HG03354 (cell line): ENCODE data around the gene DDHD1.

Experiments used
- ATAC-seq: cut with Tn5 transposase; IDR thresholded peaks from one replicate; pipeline ENCODE4 v1.9.1; 2021; ENCODE audit warnings: mild to moderate bottlenecking; ENCODE audit not compliant: unreplicated experiment, poor library complexity, severe bottlenecking

Gene DDHD1

DNA sequence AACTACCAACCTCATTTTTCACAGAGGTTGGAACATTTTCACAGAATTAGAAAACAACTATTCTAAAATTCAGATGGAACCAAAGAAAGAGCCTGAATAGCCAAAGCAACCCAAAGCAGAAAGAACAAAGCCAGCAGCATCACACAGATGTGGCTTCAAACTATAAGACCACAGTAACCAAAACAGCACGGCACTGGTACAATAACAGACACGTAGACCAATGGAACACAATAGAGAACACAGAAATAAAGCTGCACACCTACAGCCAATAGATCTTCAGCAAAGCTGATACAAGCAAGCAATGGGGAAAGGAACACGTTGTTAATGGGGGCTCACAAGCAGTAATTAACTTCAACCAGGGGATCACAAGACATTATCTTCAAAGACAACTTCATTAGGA, 114.5 kb downstream of the DDHD1 start:
- no peak for ATAC-seq

DNA sequence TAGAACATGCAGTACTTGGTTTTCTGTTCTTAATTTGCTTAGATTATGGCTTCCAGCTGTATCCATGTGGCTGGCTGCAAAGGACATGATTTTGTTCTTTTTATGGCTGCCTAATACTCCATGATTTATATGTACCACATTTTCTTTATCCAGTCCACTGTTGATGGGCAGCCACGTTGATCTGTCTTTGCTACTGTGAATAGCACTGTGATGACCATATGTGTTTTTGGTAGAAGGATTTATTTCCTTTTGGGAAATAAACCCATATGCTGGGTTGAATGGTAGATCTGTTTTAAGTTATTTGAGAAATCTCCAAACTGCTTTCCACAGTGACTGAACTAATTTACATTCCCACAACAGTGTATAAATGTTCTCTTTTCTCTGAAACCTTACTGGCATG, 116.1 kb downstream of the DDHD1 start:
- ATAC-seq = no peak

DNA sequence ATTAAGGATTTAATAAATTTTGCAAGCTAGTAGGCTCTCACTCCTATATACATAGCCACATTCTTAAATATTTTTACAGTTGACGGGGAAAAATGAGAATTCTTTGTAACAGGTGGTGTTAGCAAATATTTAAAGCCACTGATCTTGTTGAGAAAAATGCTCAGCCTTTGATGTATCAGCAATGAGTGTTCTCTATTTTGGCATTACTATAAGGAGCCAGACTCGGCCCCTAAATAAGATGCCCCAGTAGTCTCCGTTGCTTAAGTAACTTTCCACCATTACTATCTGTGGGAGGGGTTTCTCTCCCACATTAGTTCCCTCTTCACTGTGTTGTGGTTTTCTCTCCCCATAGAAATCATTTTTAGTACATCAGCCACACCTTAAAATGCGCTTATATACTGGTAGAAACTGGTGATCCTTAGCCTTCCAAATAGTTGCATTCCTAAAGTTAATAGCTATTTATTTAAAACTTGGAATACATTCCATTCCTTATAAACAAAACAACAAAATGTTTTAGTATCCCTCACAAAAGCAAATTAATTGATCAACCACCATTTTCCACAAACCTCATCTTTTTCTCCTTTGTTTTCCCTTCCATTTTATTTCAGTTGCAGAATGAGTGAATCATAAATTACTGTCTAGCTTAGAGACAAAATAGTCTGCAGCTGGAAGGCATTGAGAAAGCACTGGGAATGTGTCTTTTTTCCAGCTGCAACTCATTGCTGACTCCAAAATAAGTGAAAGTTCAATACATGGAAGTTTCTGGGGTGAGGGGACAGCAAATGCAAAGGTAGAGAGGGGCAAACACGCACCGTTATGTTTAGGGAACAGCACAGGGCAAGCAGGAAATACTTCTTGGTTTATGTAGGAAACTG, 117.5 kb downstream of the DDHD1 start:
- ATAC-seq = no peak

DNA sequence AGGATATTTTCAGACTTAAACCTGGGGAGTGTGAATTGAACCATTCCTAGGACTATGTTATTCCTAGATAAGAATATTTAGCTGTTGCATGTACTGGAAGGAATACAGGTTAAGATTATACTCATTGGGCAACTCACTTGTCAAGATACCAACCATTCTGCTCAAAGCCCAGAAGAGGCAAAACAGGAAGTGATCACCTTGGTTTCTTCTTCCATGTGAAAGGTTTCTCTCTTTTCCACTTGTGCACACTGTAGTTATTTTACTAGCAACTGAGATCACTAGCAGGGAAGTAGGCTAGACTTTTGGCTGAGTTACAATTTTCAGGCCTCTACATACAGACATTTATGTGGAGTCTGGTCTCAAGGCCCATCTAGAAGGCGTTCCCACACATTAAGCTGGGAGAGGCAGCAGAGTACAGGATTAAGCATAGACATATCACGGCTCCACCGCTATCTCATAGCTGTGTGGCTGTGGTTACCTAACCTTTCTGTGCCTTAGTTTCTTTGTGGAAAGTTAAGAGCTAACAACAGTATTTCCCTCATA, 118.4 kb downstream of the DDHD1 start:
- ATAC-seq = no peak

DNA sequence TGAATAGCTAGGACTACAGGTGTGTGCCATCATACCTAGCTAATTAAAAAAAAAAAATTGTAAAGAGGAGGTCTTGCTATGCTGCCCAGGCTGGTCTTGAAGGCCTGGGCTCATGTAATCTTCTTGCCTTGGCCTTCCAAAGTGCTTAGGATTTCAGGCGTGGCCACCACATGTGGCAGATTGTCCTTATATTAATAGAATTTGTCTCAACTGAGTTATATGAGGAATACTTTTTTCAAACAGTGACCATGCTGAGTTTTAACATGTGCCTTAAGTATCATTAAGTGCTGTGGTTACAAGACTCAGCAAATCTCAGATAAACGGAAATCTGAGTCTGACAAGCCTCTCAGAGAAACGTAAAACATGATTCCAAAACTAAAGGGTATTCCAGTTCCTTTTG, 119.1 kb downstream of the DDHD1 start:
- no peak for ATAC-seq

DNA sequence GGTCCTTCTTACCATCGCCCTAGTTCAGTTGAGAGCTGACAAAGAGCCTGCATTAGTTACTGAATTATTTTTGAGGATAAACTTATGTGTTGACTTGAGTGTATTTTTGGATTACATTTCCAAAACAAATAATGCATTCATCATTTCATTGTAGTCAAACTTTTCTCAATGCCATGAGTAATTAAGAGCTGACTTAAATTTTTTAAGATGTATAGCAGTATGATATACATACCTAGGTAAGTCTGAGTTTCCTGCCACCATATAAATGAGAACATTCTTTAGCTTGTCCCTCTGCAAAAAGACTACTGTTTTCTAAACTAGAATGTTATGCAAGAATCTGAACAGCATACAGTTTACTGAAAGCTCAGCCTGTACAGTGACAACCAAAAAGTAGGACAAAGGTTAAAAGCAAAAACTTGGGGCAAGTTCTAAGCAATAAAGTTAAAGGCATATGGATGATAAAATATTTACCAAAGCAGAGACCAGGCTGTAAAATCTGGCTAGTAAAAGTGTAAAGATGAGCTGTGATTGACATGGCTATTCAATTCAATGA, 120.2 kb downstream of the DDHD1 start:
- ATAC-seq = no peak

DNA sequence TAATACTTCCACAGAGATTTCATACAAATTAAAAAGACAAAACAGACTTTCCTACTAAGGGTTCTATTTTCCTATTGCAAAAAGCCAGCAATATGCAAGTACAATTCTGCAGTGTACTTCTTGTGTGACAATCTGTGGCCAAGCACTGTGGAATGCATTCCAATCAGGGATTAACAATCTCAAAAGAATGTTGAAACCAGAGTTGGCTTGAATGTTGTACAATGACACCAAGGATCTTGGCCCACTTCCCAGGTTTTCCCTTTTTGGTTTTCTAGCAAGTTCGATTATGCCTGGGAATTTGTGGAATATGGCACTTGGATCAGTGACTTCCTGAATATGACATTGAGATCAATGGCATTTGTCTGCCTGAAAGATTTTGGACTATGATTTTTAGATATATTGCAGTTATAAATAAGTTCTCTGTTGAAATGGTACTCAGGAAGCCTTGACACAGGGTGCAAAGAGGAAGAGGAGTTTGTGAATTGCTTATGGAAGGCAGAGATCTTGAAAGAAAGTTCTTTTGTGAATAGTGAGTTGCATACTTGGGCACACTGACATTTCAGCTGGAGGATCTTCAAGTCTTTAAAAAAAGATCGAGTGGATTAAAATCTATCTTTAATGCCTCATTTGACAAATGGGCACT, 120.8 kb downstream of the DDHD1 start:
- ATAC-seq = no peak

DNA sequence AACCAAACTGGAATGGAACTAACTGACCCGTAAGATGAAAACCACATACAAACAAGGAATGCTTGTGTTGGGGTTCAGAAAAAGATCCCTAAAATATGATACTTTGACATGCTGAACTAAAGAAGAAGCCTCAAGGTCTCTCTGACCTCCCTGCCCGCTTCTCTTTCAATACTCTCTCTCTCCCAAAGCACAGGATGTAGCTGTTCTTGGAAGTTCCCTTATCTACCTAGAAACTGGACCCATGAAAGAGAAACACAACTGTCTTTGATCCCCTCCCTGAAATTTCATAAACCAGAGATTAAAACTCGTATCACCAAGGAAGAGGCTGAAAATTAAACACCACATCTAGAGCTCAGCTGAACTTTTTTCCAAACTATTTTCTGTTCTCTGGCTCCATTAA, 125.6 kb downstream of the DDHD1 start:
- no peak for ATAC-seq

DNA sequence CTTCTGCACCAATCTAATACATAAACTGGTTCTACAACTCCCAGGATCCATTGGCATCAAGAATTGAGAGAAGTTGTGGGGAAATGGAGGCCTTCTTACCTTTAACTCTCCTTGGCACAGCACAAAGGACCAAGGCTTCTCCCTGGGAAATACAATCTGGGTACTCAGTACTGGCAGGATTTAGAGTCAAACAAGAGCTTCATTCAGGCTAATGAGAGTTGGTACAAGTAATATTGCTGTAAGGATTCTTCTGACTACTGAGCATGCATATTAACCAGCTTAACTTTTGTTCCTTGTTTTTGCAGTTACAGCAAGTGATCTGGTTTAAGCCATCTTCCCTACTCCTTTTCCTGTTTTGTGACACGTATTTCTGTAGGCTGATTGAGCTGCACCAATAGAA, 126.1 kb downstream of the DDHD1 start:
- ATAC-seq = no peak

DNA sequence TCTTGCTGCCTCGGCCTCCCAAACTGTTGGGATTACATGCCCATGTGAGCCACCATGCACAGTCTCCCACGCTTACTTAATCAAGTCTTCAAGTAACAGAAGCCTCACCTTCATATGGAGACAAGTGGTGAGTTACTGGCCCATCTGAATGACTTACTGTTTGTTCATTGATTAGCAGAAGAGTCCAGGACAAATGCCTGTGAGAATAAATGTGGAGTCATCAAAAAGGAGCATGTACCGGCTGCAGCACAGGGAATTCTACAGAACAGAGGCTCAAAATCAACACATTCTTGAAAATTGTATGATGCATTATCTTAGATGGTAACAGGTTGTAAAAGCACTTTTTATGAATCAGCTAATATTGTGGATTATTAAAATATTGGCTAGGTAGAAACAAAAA, 129.8 kb downstream of the DDHD1 start:
- ATAC-seq = no peak

DNA sequence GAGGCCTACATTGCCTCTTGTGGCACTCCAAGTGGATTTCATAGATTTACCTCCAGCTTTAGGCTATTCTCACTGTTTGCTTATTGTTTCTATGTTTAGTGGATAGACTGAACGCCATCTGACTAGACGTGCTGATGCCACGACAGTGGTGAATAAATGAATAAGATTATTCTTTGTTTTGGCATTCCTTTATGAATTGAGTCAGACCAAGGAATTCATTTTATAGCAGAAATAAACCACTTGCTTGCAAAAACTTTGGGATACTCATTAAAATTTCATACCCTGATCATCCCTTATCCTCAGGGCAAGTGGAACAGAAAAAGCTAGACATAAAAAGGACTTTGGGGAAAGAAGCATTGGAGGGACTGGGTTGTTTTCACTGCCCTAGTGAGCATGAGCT, 130.5 kb downstream of the DDHD1 start:
- ATAC-seq = no peak

DNA sequence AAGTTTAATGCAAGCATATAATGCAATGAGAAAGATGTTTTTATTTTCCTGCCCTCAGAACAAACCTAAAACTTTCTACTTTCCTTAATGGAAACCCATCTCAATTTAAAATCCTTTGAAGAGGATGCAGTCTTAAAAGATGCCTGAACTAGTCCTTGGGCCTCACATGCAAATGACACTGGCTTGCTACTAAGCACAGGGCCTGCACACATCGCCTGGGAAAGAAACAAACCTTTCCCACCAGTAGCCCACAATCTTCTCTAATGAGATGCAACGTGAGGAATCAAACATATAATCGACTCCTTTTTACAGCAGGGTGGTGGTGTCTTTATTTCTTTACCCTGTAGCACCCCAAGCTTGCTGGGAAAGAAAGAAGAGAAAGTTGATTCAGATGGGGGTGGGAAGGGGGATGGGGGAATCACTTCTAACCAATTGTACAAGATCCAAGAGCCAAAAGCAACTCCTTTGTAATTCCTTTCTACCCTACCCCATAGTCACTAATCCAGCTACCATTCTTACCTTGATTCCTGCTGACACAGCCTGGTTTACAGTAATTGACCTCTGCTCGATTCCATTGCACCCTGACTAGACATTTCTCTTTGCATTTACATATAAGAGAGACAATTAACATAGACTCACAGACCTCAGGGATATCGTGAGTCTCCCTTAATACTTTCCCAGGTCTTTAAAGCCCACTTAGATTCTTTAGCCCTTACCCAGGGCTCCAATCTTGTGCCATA, 132.8 kb downstream of the DDHD1 start:
- ATAC-seq = no peak

DNA sequence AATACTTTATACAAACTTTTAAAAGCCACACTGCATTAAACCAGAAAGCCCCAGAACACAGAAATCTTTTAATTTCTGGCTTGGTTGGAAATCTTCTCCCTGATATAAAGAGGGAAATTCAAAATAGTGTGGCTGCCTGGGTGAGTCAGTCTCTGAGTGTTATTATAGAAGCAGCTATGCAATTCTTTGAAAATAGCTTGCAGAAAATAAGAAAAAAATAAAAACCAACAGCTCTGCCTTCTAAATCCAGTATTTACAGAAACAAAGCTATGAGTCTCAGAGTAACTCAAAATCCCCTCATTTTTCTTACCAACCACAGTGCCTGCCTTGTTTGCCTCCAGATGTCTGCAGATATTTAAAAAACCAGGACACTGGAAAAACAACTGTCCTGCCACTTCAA, 133.7 kb downstream of the DDHD1 start:
- no peak for ATAC-seq

DNA sequence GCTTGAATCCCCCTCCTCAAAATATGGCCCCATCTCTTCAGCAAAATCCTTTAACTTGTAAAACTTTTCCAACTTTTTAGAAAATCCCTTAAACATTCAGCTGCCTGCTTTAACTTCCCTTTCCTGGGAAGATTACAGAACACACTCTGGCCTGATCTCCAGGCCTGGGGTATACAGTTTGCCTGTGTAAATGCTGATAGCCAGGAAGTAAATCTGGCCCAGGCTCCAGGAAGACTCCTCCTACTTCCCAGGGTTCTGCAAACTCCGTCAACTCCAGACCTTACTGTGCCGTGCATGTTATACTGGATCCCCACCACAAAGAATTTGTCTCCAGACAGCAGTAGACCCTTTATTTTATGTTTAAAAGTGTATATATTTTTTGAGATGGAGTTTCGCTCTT, 135.3 kb downstream of the DDHD1 start:
- ATAC-seq = no peak

DNA sequence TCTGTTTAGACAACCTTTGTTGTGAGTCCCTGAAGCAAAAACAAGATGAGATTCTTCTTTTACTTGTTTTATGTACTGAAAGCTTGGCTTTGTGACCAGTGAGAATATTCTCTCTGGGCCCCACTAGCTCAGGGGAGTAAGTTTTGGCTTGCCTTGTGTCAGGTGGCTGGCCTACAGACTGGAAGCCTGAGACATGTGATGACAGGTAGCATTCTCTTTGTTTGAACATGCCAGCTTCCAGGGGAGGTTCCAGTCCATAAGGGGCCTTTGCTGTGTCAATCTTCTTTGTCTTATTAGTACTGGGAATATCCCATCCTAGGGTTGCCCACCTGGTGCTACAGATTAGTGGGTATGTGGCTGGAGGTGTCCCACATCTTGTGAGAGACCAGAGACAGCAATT, 136.2 kb downstream of the DDHD1 start:
- ATAC-seq = no peak

DNA sequence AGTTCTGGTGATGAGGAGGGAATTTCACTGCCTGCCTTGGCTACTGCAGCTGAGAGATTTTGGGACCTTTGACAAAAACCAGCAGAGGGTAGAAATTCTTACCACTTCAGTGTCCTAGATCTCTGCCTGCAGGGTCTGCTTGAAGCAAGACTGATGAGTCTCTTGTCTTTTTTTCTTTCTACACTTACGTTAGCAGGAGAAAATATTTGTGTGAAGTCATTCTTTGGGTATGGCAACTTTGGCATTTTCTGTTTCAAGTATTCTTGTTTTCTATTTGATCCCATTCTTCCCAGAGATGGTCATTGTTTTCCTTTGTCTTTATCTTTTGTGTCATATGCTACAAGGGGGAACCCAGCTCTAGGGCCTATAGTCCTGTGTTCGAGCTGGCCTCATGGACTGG, 136.6 kb downstream of the DDHD1 start:
- no peak for ATAC-seq

DNA sequence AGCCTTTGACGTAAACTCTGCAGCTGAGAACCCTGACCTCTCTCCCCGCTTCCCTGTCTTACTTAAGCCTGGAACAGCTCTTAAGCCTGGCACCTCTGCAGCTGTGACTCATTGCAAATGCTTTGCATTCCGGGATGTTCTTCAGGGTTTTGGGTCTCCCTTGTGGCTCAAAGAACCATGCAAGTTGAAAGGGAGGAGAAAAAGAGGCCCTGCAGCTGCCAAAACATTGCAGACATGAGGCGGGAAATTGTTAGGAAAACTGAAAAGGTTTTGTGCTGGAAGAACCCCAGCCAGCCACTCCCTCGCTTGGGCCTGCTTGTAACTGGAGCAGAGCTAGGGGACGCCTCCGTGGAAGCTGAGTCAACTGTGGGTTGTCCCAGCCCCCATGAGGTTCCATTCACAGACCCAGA, 142.1 kb downstream of the DDHD1 start:
- ATAC-seq = no peak

DNA sequence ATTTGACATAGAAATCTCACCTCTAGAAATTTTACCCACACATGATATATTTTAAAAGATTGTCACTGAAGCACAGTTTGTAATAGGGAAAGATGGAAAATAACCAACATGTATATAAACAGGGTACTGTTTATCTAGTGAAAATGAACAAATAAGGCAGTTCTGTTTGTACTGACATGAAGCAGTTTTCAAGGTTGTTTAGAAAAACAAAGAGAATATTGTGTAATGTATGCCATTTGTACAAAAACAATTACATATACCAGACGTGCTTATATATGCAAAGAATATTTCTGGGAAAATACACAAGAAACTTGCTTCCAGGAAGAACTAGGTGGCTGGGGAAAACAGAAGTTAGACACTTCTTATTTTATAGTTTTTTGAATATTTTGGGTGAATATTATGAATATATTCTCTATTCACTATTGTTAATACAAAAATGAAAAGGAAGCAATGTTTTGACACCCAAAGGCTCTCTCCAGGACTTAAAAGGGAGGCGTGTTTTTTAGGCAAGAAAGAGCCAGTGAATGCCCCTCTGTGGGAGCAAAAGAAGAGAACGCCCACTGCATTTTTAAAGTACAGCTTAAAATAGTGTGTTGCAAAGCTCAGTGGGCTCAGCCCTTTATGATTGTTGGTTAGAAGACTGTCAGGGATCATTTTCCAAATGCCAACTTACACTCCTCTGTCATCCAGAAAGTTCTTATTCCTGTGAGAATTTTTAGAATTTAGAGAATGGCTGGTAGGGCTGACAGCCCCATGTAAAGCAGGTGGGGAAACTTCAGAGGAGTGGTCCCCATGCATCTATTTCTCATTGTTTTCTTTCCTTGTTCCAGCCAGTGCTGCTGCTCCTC, 142.7 kb downstream of the DDHD1 start:
- no peak for ATAC-seq

DNA sequence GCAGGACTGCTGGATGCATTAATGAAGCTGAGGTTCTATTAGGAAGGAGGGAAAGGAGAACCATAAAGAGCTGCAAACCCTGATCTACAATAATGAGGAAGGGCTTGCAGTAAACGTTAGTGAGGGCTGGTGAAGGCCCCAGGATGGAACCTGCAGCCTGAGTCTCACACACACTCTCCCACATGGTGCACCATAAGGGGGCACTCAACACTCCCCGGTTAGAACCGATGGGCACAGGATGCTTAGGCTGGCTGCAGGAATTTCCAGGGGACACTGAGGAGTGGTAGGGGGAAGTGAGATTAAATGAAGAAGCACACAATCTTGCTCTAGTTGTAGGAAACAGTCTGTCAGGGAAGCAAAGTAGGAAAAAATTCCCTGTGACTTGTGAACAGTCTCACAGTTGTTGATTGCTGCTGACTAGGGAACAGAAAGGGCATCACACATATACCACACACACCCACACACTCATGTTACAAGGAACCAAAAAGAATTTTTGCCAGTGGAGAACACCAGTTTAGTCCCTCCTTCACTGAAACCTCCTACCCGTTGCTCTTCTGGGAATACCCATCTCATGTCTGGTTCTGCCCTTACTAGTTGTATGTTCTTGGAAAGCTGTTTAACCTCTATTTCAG, 146.1 kb downstream of the DDHD1 start:
- no peak for ATAC-seq
